ENCODE results near the gene CPS1.

Gene CPS1

GRCh38 chr2:210647151-210647550 is 90.8 kb downstream of the CPS1 start:
- H3K27ac ChIP-seq = no peak overlapping the region
- TF ChIP-seq, protein P1, sequence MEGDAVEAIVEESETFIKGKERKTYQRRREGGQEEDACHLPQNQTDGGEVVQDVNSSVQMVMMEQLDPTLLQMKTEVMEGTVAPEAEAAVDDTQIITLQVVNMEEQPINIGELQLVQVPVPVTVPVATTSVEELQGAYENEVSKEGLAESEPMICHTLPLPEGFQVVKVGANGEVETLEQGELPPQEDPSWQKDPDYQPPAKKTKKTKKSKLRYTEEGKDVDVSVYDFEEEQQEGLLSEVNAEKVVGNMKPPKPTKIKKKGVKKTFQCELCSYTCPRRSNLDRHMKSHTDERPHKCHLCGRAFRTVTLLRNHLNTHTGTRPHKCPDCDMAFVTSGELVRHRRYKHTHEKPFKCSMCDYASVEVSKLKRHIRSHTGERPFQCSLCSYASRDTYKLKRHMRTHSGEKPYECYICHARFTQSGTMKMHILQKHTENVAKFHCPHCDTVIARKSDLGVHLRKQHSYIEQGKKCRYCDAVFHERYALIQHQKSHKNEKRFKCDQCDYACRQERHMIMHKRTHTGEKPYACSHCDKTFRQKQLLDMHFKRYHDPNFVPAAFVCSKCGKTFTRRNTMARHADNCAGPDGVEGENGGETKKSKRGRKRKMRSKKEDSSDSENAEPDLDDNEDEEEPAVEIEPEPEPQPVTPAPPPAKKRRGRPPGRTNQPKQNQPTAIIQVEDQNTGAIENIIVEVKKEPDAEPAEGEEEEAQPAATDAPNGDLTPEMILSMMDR (conservative IDR thresholded peaks at IDR 0.05) = no peak

- H3K27ac ChIP-seq = no peak overlapping the region
- TF ChIP-seq, protein P1 (conservative IDR thresholded peaks at IDR 0.05) = no peak
These were observed 97.7 kb downstream of the CPS1 start for GRCh38 chr2:210654091-210654490.

DNA sequence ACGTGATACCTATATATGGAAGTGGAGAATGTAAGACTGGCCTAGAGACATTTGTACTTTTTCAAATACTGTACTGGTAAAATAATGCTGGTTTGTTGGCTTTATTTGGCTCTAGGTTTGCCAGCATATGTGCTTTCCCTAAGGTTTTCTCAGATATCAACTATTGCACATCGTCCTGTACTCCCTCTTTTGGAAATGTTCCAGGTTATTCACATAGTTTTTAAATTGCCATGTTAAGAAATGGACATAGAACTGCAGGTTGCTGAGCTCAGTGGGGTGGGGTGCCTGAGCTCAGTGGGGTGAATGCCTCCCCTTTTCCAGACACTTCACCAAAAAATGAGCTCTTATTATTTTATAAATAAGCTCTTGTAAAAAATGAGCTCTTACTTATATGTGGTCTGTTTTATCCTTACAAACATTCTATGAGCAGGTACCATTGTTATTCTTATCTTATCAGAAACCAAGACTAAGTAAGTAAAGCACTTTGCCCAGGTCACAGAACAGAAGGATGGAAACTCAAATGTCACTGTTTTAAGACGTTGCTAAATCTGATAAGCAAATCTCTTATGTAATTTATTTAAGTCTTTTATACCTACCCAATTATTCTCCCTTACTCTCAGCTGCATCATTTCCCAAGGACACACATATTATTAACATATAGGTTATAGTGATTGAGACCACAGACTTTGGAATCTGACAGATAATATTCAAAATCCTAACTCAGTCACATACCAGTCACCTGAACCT is 99.0 kb downstream of the CPS1 start:
- no peak overlapping the region for H3K27ac ChIP-seq
- TF ChIP-seq, protein P1 (conservative IDR thresholded peaks at IDR 0.05) = no peak

GRCh38 chr2:210657874-210658273 is 101.5 kb downstream of the CPS1 start:
- no peak overlapping the region for H3K27ac ChIP-seq
- TF ChIP-seq, protein P1 (conservative IDR thresholded peaks at IDR 0.05) = no peak

GRCh38 chr2:210660751-210661150 is 104.4 kb downstream of the CPS1 start:
- TF ChIP-seq, protein P1 (conservative IDR thresholded peaks at IDR 0.05) = no peak
- no peak overlapping the region for H3K27ac ChIP-seq

DNA sequence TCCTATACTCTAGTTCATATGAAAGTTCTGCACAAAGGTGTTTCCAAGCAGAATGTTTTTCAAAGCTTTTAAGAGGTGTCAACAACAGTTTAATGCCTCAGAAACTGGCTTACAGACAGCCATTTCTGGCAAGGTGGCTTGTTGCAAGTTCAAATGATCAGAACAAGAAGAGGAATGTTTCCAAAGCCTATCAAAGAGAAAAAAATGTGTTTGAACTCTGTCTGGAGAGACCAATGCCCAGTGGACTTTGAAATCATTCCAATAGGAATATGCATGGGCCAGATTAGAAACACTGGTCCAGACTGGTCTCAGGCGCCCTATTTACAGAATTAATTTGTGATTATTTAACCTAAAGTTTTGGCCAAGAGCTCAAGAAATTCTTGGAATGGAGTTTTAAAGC is 106.2 kb downstream of the CPS1 start:
- H3K27ac ChIP-seq = no peak overlapping the region
- TF ChIP-seq, protein P1 (conservative IDR thresholded peaks at IDR 0.05) = no peak

DNA sequence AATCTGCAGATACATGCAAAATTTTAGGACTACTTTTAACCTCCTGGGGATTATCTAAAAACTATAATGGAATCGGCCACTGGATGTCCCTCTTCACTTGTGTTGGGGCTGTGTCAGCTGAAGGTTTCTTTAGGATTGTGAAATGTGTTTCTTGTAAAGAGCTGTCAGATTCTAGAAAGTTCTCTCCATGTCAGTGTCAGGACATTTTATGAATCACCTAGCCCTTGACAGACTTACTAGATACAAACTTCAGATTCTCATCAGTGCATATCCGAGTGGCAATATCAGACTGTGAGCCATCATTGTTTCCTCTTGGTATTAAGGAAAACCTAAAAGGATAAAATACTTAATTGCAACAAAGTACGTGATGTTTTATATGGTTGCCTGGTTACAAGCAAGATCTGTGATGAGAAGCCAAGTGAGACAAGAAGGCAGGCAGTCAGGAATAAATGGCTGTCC is 107.3 kb downstream of the CPS1 start:
- no peak overlapping the region for H3K27ac ChIP-seq
- TF ChIP-seq, protein P1 (conservative IDR thresholded peaks at IDR 0.05) = peak; percentile 64
